Neural cell (in vitro differentiated cells): ENCODE data around the gene KIAA1958. TPM values are rescaled to one million over a fixed set of nuclear protein-coding genes. Genes with fewer than 3 reads are reported as not detected.

ENCODE experiments used
- H2AFZ ChIP-seq: fragments of 200-600, 300-800 bp; sonication (generic), shearing (Covaris generic); 2 replicates; pipeline ENCODE4 v1.6.0; 2014; ENCODE audit warnings: low read depth, mild to moderate bottlenecking, antibody characterized with exemption, low read length, moderate library complexity
- H3F3A ChIP-seq: fragments of 200-600 bp; shearing (Covaris generic); 2 replicates; pipeline ENCODE4 v1.6.1; 2016; ENCODE audit warnings: mild to moderate bottlenecking, moderate library complexity, mixed read lengths, antibody characterized with exemption, low read length; ENCODE audit not compliant: insufficient read depth, poor library complexity, severe bottlenecking
- H3K27ac ChIP-seq: fragments of 200-600, 300-800 bp; sonication (generic), shearing (Covaris generic); 2 replicates; pipeline ENCODE4 v1.5.1; 2014; ENCODE audit warnings: mild to moderate bottlenecking, low read length, moderate library complexity
- H3K27me3 ChIP-seq: fragments of 300-800, 200-600 bp; sonication (generic), shearing (Covaris generic); 2 replicates; pipeline ENCODE4 v1.6.0; 2014; ENCODE audit warnings: mild to moderate bottlenecking, low read depth, low read length, moderate library complexity; ENCODE audit not compliant: insufficient read depth
- H3K36me3 ChIP-seq: fragments of 300-800, 200-600 bp; sonication (generic), shearing (Covaris generic); 2 replicates; pipeline ENCODE4 v1.5.1; 2014; ENCODE audit warnings: mild to moderate bottlenecking, antibody characterized with exemption, low read length, moderate library complexity; ENCODE audit not compliant: insufficient read depth
- H3K4me2 ChIP-seq: fragments of 300-800, 200-600 bp; sonication (generic), shearing (Covaris generic); 2 replicates; pipeline ENCODE4 v1.6.0; 2014; ENCODE audit warnings: mild to moderate bottlenecking, low read length
- H3K4me3 ChIP-seq: fragments of 300-800, 200-600 bp; sonication (generic), shearing (Covaris generic); 2 replicates; pipeline ENCODE4 v1.5.1; 2014; ENCODE audit warnings: mild to moderate bottlenecking, low read length, moderate library complexity
- H3K79me2 ChIP-seq: fragments of 200-600 bp; shearing (Covaris generic); replicated peaks from 2 replicates; pipeline ENCODE4 v1.6.0; 2014; ENCODE audit warnings: mild to moderate bottlenecking, low read length, moderate library complexity; ENCODE audit not compliant: insufficient read depth
- H3K9ac ChIP-seq: fragments of 300-800, 200-600 bp; sonication (generic), shearing (Covaris generic); 2 replicates; pipeline ENCODE4 v1.6.1; 2016; ENCODE audit warnings: mild to moderate bottlenecking, low read length, mixed read lengths
- H3K9me2 ChIP-seq: fragments of 200-600 bp; shearing (Covaris generic); 2 replicates; pipeline ENCODE4 v1.6.1; 2016; ENCODE audit warnings: mild to moderate bottlenecking, low read length, mixed read lengths; ENCODE audit not compliant: insufficient read depth
- H3K9me3 ChIP-seq: fragments of 200-600, 300-800 bp; sonication (generic), shearing (Covaris generic); 2 replicates; pipeline ENCODE4 v1.6.1; 2016; ENCODE audit warnings: mild to moderate bottlenecking, mixed run types, low read length, moderate library complexity, mixed read lengths
- H4K20me1 ChIP-seq: fragments of 200-600 bp; shearing (Covaris generic); 2 replicates; pipeline ENCODE4 v1.6.1; 2016; ENCODE audit warnings: mild to moderate bottlenecking, mixed run types; ENCODE audit not compliant: insufficient read depth
- CTCF ChIP-seq: fragments of 450-650 bp; IDR thresholded peaks from 2 replicates; pipeline ENCODE4 v1.5.1; 2014; ENCODE audit warnings: antibody characterized with exemption, mild to moderate bottlenecking, moderate library complexity; ENCODE audit not compliant: poor library complexity, severe bottlenecking
- EP300 ChIP-seq: fragments of 450-650 bp; conservative IDR thresholded peaks from 2 replicates; pipeline ENCODE4 v1.6.1; 2014; ENCODE audit warnings: antibody characterized with exemption, mild to moderate bottlenecking, moderate library complexity; ENCODE audit not compliant: poor library complexity, severe bottlenecking
- EZH2 ChIP-seq: fragments of 200-600, 300-800 bp; shearing (Covaris generic), sonication (generic); IDR thresholded peaks from 2 replicates; pipeline ENCODE4 v1.6.1; 2014; ENCODE audit warnings: antibody characterized with exemption, low read length, borderline replicate concordance, mild to moderate bottlenecking; ENCODE audit not compliant: insufficient read depth, poor library complexity, severe bottlenecking
- MXI1 ChIP-seq: fragments of 450-650 bp; conservative IDR thresholded peaks from 2 replicates; pipeline ENCODE4 v1.6.1; 2014; ENCODE audit warnings: antibody characterized with exemption, mild to moderate bottlenecking; ENCODE audit not compliant: poor library complexity, severe bottlenecking
- POLR2AphosphoS5 ChIP-seq: IDR thresholded peaks from 2 replicates; pipeline ENCODE4 v1.6.1; 2012
- RAD21 ChIP-seq: fragments of 450-650 bp; conservative IDR thresholded peaks from 2 replicates; pipeline ENCODE4 v1.6.1; 2014; ENCODE audit warnings: antibody characterized with exemption, mild to moderate bottlenecking, moderate library complexity
- REST ChIP-seq: IDR thresholded peaks from 2 replicates; pipeline ENCODE4 v1.6.1; 2012; ENCODE audit warnings: borderline replicate concordance
- SMC3 ChIP-seq: fragments of 450-650 bp; conservative IDR thresholded peaks from 2 replicates; pipeline ENCODE4 v1.6.1; 2014; ENCODE audit warnings: antibody characterized with exemption, mild to moderate bottlenecking, moderate library complexity; ENCODE audit not compliant: poor library complexity
- TAF1 ChIP-seq: IDR thresholded peaks from 2 replicates; pipeline ENCODE4 v1.6.1; 2012; ENCODE audit warnings: low read depth
- polyA plus RNA-seq: library from polyadenylated mRNA; depleted of rRNA; stranded (reverse); fragments of >200 nt; gene quantifications from 2 replicates; pipeline ENCODE4 v1.2.3, GENCODE V29; 2014

The KIAA1958 gene
- polyA plus RNA-seq, 1 donor from 2014 or later, result 8.4 TPM

GRCh38 chr9:112581469-112582176, 95.0 kb downstream of the KIAA1958 start:
- no peaks in the 10 kb centered on the region for H3K36me3 ChIP-seq
- H3K79me2 ChIP-seq, result peaks cover 23% of the 10 kb centered on the region
- H3K9me3 ChIP-seq, result no peaks in the 10 kb centered on the region
- H3K9ac ChIP-seq, result no peak overlapping the region
- no peak overlapping the region for H3K27ac ChIP-seq
- TF ChIP-seq SMC3, result no peak
- no peak for TF ChIP-seq REST
- no peak for TF ChIP-seq TAF1
- no peak for TF ChIP-seq EZH2
- TF ChIP-seq EP300, result no peak
- no peak for TF ChIP-seq POLR2AphosphoS5
- TF ChIP-seq CTCF, result no peak
- no peak for TF ChIP-seq RAD21
- TF ChIP-seq MXI1, result no peak
- H3K4me2 ChIP-seq, result no peak overlapping the region
- H3K27me3 ChIP-seq, result no peaks in the 10 kb centered on the region
- H3K9me2 ChIP-seq, result no peaks in the 10 kb centered on the region
- H3K4me3 ChIP-seq, result no peak overlapping the region
- H4K20me1 ChIP-seq, result no peaks in the 10 kb centered on the region
- H2AFZ ChIP-seq, result no peak overlapping the region
- H3F3A ChIP-seq, result no peaks in the 10 kb centered on the region

- Histone ChIP-seq H2AFZ (no peak overlapping the region), H3K27ac (no peak overlapping the region), H3K27me3 (no peaks in the 10 kb centered on the region), H4K20me1 (no peaks in the 10 kb centered on the region), H3K4me2 (no peak overlapping the region), H3K36me3 (no peaks in the 10 kb centered on the region), H3K9ac (no peak overlapping the region), H3F3A (no peaks in the 10 kb centered on the region), H3K79me2 (peaks cover 23% of the 10 kb centered on the region), H3K9me3 (no peaks in the 10 kb centered on the region), H3K4me3 (no peak overlapping the region), H3K9me2 (no peaks in the 10 kb centered on the region)
- TF ChIP-seq POLR2AphosphoS5 (no peak), EZH2 (no peak), SMC3 (no peak), EP300 (no peak), RAD21 (no peak), REST (no peak), TAF1 (no peak)
Observed at GRCh38 chr9:112582371-112583262, 96.0 kb downstream of the KIAA1958 start.
